ENCODE measurements around the gene HMGCL. TPM values are rescaled to one million over a fixed set of nuclear protein-coding genes. Genes with fewer than 3 reads are reported as not detected.
"Not testable (repeated sequence)": the region's sequence is repeated elsewhere in the genome, so short reads cannot be mapped to it uniquely, and the experiment has no call there.

Gene HMGCL
- total RNA-seq, 1 donor from 2014 or later = 30.0 TPM

- DNase-seq (ENCODE audit: low spot score) = no peak
- peaks cover 6% of the 10 kb centered on the region for H3K27me3 Mint-ChIP-seq (ENCODE audit: unreplicated experiment)
- no peak overlapping the region for H3K27ac Mint-ChIP-seq (ENCODE audit: unreplicated experiment)
- H3K36me3 Mint-ChIP-seq (ENCODE audit: low read depth, unreplicated experiment) = peaks cover 21% of the 10 kb centered on the region
- no peak for TF ChIP-seq CTCF (IDR thresholded peaks at IDR 0.05; ENCODE audit: unreplicated experiment)
- H3K9me3 Mint-ChIP-seq (ENCODE audit: unreplicated experiment) = no peaks in the 10 kb centered on the region
- H3K4me1 Mint-ChIP-seq (ENCODE audit: unreplicated experiment) = peaks cover 20% of the 10 kb centered on the region
- no peak overlapping the region for H3K4me3 Mint-ChIP-seq (ENCODE audit: unreplicated experiment)
These were observed 21.6 kb downstream of the HMGCL start for GRCh38 chr1:23803674-23804073.

- not testable (repeated sequence) for H3K27ac Mint-ChIP-seq (ENCODE audit: unreplicated experiment); DNase-seq (ENCODE audit: low spot score); H3K9me3 Mint-ChIP-seq (ENCODE audit: unreplicated experiment); H3K27me3 Mint-ChIP-seq (ENCODE audit: unreplicated experiment)
- Mint-ChIP-seq H3K36me3 (ENCODE audit: low read depth, unreplicated experiment) (peaks cover 21% of the 10 kb centered on the region), H3K4me1 (ENCODE audit: unreplicated experiment) (peaks cover 19% of the 10 kb centered on the region), H3K4me3 (ENCODE audit: unreplicated experiment) (peak overlapping the region; percentile 60)
These were observed 22.4 kb downstream of the HMGCL start for GRCh38 chr1:23802809-23803342.

- H3K4me1 Mint-ChIP-seq (ENCODE audit: unreplicated experiment) = peaks cover 9% of the 10 kb centered on the region
- TF ChIP-seq CTCF (IDR thresholded peaks at IDR 0.05; ENCODE audit: unreplicated experiment) = no peak
These were observed 23.4 kb downstream of the HMGCL start for GRCh38 chr1:23801876-23802275.

GRCh38 chr1:23801338-23801748 is 23.9 kb downstream of the HMGCL start:
- H3K9me3 Mint-ChIP-seq (ENCODE audit: unreplicated experiment) = no peaks in the 10 kb centered on the region
- peaks cover 5% of the 10 kb centered on the region for H3K36me3 Mint-ChIP-seq (ENCODE audit: low read depth, unreplicated experiment)
- peak overlapping the region; percentile 86 for H3K4me3 Mint-ChIP-seq (ENCODE audit: unreplicated experiment)
- peak overlapping the region; percentile 24 for H3K27ac Mint-ChIP-seq (ENCODE audit: unreplicated experiment)
- peaks cover 5% of the 10 kb centered on the region for H3K27me3 Mint-ChIP-seq (ENCODE audit: unreplicated experiment)
- peaks cover 5% of the 10 kb centered on the region for H3K4me1 Mint-ChIP-seq (ENCODE audit: unreplicated experiment)
- DNase-seq (ENCODE audit: low spot score) = no peak
- no peak for TF ChIP-seq CTCF (IDR thresholded peaks at IDR 0.05; ENCODE audit: unreplicated experiment)

More at GRCh38 chr1:23801876-23802275, 23.4 kb downstream of the HMGCL start:
- Mint-ChIP-seq H3K36me3 (ENCODE audit: low read depth, unreplicated experiment) (peaks cover 11% of the 10 kb centered on the region), H3K4me3 (ENCODE audit: unreplicated experiment) (no peak overlapping the region), H3K9me3 (ENCODE audit: unreplicated experiment) (no peaks in the 10 kb centered on the region), H3K27me3 (ENCODE audit: unreplicated experiment) (peaks cover 6% of the 10 kb centered on the region), H3K27ac (ENCODE audit: unreplicated experiment) (no peak overlapping the region)
- DNase-seq (ENCODE audit: low spot score) = no peak

GRCh38 chr1:23800400-23801337 is 24.6 kb downstream of the HMGCL start, which contains the start of gene GALE:
TSS of gene GALE (minus strand) at chr1:23800754. CDS start at chr1:23799007, 1,747 bp downstream.
- H3K9me3 Mint-ChIP-seq (ENCODE audit: unreplicated experiment) = no peaks in the 10 kb centered on the region
- peaks cover 5% of the 10 kb centered on the region for H3K4me1 Mint-ChIP-seq (ENCODE audit: unreplicated experiment)
- TF ChIP-seq CTCF (IDR thresholded peaks at IDR 0.05; ENCODE audit: unreplicated experiment) = no peak
- H3K4me3 Mint-ChIP-seq (ENCODE audit: unreplicated experiment) = peak within 1 kb of the TSS; percentile 94
- H3K27ac Mint-ChIP-seq (ENCODE audit: unreplicated experiment) = peak within 1 kb of the TSS; percentile 94
- peaks cover 4% of the 10 kb centered on the region for H3K36me3 Mint-ChIP-seq (ENCODE audit: low read depth, unreplicated experiment)
- DNase-seq (ENCODE audit: low spot score) = peak; percentile 88
- peaks cover 5% of the 10 kb centered on the region for H3K27me3 Mint-ChIP-seq (ENCODE audit: unreplicated experiment)
